WTC11 (cell line): Measurements from ENCODE around the gene GABPB1.

Source experiments
- ATF2 ChIP-seq: sonication (generic); formaldehyde crosslinking; IDR thresholded peaks from 2 replicates; pipeline ENCODE4 v1.8.1; 2022; ENCODE audit warnings: low read depth, missing genetic modification reagents, borderline replicate concordance
- CREM ChIP-seq: sonication (generic); formaldehyde crosslinking; IDR thresholded peaks from 2 replicates; pipeline ENCODE4 v1.8.1; 2022; ENCODE audit warnings: mild to moderate bottlenecking, missing genetic modification reagents, moderate library complexity
- JUN ChIP-seq: sonication (generic); formaldehyde crosslinking; IDR thresholded peaks from 2 replicates; pipeline ENCODE4 v1.8.0; 2023; ENCODE audit warnings: mild to moderate bottlenecking, missing genetic modification reagents
- NR1H2 ChIP-seq: sonication (generic); formaldehyde crosslinking; IDR thresholded peaks from 2 replicates; pipeline ENCODE4 v1.9.0; 2021; ENCODE audit warnings: mild to moderate bottlenecking, moderate library complexity, missing genetic modification reagents
- NR3C1 ChIP-seq: sonication (generic); formaldehyde crosslinking; conservative IDR thresholded peaks from 2 replicates; pipeline ENCODE4 v1.8.1; 2023; ENCODE audit warnings: low read depth, mild to moderate bottlenecking, missing genetic modification reagents
- STAT6 ChIP-seq: sonication (generic); formaldehyde crosslinking; conservative IDR thresholded peaks from 2 replicates; pipeline ENCODE4 v1.8.1; 2023; ENCODE audit warnings: mild to moderate bottlenecking, low read depth, missing genetic modification reagents, moderate library complexity

- no peak for TF ChIP-seq STAT6 (CRISPR knock-in tag)
- no peak for TF ChIP-seq JUN (CRISPR knock-in tag)
- TF ChIP-seq NR3C1 (CRISPR knock-in tag): no peak
- TF ChIP-seq ATF2: no peak
- TF ChIP-seq NR1H2 (CRISPR knock-in tag): no peak
- no peak for TF ChIP-seq CREM (CRISPR knock-in tag)
Measured at GRCh38 chr15:50241684-50242450, 113.1 kb downstream of the GABPB1 start.
